GM19023 (cell line): ENCODE results near the gene RASSF8.

Experiments
- ATAC-seq: cut with Tn5 transposase; IDR thresholded peaks from one replicate; pipeline ENCODE4 v1.9.1; 2021; ENCODE audit warnings: mild to moderate bottlenecking, moderate library complexity; ENCODE audit not compliant: unreplicated experiment

RASSF8 gene

DNA sequence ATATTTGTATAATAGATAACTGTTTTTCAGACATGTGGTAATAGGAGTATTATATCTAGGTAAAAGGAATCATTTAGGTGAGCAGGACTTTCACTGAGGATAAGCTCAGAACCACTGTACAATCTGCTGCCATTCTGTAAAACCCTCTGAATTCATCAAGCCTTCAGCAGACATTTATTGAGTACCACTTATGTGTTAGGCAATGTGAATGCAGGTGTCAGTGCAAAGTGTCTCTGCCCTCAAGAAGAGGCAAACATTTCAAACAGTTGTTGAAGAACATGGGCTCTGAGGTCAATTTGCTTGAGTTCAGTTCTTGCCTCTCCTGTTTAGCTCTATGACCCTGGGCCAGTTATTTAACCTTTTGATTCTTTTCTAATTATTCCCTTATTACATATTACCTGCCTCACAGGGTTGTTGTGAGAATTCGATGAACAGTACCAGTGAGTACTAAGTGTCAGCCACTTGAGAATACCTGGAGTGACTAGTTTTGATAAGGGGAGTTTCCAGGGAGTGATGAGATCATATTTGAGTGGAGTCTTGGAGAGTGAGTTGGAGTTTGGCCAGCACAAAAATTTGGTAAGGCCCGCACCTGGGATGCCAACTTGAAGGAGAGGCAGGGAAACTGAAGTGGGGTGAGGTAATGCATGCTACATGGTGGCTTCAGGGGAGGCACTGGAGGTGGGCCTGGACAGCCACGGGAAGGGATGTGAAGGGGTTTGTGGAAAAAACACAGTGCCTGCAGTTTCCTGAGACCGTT lies 33.7 kb downstream of the RASSF8 start:
- ATAC-seq = no peak

DNA sequence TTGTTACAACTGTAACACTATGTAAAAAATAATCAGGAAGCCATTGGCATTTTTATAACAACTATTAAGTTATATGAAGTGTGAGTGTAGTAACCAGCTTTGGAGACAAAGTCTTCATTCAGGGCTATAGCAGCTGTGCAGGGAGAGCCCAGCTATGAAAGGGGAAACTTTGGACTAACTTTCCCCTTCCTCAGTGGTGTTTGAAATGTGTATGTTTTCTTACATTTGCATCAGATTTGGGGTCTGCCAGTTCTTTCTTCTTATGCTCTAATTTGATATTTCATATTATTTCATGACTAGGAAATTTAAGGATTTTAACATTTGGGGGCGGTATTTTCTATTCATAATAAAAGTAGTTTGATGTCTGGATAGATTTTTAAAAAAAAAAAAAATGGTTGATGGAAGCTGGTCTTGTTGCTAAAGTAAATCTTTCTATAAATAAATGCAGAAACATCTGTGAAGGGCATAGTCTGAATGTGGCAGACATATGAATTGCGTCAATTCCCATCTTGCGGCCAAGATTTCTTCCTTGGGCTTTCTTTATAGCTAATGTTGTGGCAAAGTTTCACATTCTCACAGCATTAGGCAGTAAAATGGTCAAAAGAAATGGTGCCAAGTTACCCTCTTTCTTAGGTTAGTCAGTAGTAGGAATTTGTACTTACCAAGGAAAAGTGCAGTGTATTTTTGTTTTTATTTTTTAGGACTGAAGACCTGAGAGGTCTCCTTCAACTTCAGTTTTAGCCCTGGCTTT lies 35.6 kb downstream of the RASSF8 start:
- ATAC-seq = no peak

DNA sequence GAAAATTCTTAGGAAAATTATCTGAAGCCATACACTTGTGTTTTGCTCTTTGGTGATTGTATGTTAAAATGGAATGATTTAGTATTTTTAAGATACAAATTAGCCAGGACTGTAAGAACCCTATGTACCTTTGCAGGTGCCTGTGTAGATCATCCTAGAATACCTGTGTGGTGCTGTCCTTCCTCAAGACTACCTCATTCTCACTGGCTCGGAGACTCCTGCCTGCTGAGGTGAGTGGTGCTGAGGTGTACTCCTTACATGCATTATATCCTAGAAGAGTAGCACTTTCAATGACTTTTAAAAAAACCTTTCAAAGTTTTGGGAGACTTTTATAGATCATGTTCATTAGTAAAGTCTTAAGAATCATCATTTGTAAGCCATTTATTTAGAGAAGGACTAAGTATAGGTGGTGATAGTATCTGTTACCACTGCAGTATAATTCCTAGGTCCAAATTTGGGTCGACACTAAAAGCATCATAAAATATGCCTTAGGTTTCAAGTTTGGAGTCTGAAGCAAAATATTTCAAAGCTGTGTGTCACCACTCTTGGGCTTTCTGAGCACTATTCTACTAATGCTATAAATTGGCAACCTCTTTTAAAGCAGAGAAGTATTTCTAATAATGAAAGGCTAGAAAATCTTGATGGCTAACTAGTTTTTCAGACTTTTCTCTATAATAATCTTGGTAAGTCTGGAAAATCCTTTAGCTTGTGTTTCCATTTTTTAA lies 36.6 kb downstream of the RASSF8 start:
- ATAC-seq = no peak

DNA sequence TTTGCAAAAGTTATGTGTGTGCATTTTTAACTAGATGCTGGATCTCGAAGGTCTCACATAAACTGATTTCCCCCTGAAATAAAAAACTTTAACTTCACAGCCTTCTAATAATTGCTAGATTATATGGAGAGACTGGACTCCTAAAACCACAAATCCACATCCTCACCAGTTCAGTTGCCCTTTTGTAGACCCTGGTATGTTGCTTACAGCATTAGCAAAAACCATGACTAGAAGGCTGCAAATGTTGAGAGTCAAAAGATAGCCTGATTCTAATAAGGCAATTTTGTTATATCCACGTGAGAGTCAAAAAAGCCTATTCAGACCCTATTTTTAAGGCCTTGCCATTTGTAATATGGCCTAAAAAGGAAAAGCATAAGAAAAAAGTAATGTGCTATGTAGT lies 37.4 kb downstream of the RASSF8 start:
- ATAC-seq = no peak

DNA sequence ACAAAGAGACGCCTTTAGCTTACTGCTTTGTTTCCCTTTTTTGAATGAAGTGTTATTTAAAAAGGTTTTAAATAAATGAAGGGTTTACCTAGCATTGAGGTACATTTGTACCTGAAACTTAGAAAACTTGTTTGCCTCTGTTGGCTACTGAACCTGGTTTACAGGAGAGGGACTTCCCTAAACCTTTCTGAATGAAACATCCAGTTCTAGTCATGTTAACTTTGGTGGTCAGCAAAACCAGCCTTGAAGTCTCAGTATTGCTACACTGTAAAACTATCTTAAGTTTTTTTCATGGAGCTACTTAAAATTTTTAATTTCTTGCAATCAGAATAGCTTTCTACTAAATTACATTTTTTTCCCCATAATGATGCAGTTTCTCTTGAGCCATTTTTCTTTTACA lies 38.2 kb downstream of the RASSF8 start:
- ATAC-seq = no peak

DNA sequence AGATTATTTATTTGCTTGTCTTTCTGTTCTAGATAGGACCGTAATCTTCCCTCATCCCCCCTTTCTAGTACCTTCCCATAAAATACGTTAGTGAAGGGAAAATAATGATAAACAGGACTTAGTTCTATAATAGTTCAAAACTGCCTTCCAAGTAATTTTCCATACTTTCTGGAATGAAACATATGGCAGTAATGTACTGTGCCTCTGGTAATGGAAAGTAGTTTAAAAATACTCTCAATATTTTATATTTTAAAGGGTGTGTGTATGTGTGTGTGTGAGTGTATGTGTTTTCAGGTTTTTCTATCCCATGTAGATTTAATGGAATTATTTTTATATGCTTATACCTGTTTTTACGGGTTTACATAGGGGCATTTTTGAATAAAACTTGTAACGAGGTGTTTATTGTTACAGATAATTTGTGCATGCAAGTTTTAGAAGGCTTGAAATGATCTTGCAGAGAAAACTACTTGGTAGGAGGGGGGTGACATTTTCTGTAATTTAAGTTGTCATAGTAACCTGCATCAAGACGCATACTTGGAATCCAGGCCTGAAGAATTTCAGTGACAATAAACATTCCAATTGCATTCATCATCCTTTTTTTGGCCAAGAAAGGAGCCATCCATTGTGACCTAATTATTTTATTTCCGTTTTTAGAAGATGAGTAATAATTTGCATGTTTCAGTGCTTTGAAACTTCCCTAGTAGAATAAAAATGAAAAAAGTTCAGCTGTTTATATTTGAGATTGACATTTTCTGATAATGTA lies 38.9 kb downstream of the RASSF8 start:
- ATAC-seq = no peak

DNA sequence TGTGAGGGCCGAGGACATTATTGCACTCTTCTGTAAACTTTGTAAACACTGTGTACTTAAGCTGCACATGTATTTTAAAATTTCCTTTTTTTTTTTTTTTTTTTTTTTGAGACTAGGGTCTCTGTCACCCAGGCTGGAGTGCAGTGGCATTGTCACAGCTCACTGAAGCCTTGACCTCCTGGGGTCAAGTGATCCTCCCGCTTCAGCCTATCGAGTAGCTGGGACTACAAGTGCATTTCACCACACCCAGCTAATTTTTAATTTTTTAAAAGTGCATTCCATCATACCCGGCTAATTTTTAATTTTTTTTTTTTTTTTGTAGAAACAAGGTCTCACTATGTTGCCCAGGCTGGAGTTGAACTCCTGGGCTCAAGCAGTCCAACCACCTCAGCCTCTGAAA lies 42.4 kb downstream of the RASSF8 start:
- no peak for ATAC-seq

DNA sequence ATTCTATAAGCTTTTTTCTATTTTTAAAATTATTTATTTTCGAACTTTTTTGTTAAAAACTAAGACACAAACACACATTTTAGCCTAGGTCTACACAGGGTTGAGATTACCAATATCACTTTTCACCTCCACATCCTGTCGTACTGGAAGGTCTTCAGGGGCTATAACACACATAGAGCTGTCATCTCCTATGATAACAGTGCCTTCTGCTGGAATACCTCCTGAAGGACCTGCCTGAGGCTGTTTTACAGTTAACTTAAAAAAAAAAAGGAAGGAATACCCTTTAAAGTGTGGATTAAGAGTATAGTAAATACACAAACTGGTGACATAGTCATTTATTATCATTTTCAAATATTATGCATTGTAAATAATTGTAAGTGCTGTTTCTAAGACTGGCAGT lies 43.0 kb downstream of the RASSF8 start:
- ATAC-seq = no peak

DNA sequence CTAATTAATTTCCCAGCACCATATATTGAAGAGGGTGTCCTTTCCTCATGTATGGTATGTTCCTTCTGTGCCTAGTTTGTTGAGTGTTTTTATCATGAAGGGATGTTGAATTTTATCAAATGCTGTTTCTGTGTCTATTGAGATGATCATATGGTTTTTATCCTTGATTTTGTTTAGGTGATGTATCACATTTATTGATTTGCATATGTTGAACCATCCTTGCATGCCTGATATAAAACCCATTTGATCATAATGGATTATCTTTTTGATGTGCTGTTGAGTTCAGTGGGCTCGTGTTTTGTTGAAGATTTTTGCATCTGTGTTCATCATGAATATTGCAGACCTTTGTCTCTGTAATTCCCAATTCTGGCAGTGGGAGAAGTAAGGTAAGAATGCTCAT lies 44.6 kb downstream of the RASSF8 start:
- no peak for ATAC-seq

DNA sequence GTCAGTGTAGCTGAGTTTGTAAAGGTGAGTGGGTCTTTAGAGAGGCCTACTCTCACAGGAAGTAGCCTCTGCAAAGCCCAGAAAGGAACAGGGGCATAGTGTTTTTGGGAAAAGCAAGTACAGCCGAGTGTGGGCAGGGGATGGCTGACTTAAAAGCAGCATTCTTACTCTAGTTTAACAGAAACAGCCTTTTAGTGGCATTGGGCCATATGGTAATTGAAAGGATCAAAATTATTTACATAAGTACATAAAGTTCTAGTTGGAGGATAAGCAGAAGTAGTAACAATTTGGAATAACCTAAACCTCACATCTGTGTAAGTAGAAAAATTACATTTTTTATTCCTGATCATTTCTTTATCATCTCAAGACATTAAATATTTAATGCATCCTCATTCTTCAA lies 49.1 kb downstream of the RASSF8 start:
- no peak for ATAC-seq

DNA sequence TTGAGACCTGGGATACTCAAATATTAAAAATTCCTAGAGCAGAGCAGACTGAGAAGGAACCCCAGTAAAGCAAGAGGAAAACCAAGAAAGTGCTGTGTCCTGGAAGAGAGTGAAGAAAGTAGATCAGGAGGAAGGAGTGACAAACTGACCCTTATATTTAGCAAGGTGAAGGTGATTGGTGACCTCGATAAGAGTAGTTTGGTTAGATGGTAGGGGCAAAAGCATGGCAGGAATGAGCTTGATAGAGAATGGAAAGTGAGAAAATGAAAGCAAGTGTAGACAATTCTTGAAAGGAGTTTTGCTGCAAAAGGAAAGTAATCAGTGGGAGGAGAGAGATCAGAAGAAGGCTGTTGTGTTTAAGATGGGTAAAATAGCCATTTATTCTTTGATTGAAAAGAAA lies 51.1 kb downstream of the RASSF8 start:
- no peak for ATAC-seq

DNA sequence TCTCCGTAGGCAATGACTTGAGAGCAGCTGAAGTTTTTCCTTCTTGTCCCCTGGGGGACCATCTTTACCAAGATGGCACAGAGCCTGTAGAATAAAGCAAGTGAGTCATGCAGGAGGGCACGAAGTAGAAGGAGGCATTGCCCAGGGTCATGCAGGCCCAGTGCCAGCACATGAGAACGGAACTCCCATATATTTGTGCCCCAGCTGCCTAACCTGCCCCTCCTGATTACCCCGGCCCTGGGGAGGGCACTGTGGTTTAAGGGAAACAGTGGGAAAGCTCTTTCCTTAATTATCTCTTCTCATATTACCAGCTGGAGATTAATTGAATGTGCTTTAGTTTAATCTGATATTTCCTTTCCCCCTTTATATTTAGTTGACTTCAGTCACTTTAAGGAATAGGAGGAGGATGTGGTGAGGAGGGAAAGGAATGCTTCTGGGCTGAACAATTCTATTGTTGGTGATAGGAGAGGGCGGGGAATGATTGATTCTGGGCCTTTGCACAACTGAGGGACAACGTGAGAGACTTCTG lies 51.9 kb downstream of the RASSF8 start:
- ATAC-seq = no peak

DNA sequence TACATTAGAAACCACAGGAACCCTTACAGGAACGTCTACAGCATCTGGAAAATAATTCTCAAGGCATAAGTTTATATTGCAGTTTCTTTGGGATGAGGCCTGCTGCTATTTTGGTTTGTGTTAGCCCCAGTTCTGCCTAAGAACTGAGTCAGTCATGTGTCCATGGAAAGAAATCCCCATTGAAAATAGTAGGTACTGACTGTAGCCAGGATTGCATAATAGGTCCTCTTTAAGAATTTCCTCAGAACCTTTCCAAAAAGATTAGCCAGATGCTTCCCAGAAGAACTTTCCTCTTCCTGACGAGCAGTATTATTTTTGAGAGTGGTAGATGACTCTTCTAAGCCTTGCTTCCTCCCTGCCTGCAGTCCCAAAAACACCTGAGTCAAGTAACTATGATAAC lies 52.6 kb downstream of the RASSF8 start:
- no peak for ATAC-seq

DNA sequence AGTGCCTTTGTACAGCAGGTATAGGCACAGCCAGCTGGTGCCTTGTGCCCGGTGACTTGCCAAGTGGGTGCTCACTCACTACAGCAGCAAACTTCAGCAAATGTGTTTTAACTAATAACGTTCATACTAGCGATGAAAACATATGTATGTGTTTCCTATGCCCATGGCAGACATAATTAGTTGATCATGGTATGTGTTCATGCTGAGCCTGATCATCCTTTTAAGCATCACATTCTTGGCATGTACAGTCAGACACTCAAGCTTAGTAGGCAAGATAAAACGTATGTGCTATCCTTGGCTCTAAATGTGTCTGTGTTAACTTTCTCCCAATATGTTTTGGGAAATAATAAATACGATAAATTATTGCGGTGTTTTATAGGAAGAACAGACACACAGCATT lies 55.6 kb downstream of the RASSF8 start:
- ATAC-seq = no peak

DNA sequence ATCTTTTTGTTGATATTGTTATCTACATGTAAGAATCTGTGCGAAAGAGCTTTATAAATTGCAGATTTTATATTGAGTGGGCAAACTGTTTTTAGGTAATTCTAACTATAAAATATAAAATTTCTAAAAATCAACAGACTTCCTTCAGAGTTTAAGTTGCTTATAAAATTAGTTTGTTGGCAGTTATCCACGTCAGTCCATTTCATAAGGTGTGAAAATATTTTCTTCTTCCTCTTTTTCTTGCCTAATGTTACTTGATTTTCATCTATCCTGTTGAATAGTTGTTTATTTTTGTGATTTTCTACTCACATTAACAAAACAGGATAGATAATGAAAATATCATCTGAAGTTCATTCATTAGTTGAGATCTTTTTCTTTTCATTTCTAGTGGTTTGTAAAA lies 58.0 kb downstream of the RASSF8 start:
- no peak for ATAC-seq

DNA sequence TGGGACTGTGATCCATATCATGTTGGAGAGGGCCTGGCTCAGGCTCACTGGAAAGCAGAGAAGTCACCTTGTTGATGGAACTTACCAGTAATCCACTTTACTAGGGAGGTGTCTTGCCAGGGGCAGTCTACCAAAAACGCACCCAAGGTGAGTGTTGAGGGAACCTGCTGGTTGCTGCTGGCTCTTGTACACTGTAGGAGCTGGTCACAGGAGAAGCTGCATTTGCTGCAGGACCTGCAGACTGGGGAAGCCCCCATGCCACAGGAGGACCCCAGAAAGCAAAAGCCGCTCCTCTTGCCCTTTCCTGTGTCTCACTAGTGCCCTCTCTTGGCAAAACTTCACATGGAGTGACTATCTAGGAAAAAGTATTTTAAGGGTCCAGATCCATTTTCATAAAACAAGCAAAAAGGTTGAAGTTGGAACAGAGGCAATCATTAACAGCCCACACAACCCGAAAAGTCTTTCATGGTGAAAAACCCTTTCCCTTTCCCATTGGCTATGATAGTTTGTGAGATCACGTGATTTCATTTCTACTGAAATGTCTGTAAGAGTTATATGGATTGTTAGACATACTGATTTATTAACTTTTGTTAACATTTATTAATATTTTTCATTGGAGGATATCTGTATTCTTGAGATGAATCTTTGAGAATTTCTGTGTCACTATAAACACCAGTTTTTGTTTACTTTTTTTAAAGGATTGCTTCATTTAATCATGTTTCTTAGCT lies 59.2 kb downstream of the RASSF8 start:
- ATAC-seq = no peak

DNA sequence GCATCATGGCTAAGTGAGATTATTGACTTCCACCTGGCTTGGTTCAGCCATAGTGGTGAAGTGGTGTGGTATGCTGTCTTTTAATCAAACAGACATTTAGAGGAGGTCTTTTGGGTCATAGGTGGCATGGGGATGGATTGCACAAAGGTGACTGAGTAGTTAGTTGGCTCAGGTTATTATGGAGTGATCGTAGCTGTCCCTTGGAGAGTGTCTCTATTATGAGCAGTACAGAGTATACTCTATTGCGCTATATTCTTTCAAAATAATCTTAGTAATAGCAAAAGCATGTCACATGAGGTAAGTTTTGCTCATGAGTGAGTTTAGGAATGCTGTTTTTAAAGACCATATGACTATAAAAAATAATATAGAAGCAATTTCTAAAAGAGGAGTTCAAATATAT lies 60.4 kb downstream of the RASSF8 start:
- no peak for ATAC-seq

DNA sequence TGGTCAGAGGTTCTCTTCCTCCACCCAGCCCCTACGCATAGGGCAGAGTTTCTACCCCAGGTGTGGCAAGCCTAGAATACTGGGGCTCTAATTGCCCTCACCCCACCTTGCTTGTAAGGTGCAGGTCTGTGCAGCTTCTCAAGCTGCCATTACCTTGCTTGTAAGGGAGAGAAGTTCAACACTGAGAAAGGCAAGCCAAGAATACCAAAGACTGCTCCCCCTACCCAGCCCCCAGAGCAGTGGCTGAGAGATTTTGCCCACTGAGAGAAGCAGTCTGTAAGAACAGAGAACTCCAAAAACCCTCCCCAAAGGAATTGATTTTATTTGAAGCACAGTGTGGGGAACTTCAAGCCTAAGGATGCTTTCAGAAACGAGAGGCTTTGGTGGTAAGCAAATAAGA lies 63.1 kb downstream of the RASSF8 start:
- no peak for ATAC-seq

DNA sequence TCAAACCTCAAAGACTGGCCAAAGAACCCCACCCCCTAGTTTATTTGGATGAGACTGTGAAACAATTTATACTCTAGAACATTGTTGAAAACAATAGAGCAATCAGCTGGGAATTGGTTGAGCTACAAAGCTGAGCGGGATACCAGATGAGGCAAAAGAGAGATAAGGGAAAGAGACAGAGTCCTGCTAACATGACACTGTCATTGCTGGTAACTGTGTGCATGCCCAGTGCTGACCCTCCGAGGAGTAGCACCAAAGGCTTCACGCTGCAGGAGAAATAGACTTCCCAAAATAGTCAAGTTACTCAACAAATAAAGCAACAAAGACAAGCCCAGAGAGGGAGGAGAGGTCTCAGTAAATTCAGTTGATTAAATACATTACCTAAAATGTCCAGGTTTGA lies 63.6 kb downstream of the RASSF8 start:
- no peak for ATAC-seq

DNA sequence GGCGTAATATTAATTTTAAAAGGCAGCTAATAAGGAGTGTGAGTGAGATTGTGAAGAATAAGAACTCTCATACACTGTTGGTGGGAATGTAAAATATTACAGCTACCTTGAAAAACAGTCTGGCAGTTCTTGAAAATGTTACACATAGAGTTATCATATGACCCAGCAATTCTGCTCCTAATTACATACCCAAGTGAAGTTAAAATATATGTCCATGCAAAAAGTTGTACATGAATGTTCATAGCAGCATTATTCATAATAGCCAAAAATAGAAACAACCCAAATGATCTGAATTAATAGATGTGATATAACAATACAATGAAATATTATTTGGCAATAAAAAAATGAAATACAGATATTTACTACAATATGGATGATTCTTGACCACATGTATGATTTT lies 68.2 kb downstream of the RASSF8 start:
- no peak for ATAC-seq
